Measurements from ENCODE around the gene TRRAP.
"Not testable (repeated sequence)": the region's sequence is repeated elsewhere in the genome, so short reads cannot be mapped to it uniquely, and the experiment has no call there.

TRRAP gene

DNA sequence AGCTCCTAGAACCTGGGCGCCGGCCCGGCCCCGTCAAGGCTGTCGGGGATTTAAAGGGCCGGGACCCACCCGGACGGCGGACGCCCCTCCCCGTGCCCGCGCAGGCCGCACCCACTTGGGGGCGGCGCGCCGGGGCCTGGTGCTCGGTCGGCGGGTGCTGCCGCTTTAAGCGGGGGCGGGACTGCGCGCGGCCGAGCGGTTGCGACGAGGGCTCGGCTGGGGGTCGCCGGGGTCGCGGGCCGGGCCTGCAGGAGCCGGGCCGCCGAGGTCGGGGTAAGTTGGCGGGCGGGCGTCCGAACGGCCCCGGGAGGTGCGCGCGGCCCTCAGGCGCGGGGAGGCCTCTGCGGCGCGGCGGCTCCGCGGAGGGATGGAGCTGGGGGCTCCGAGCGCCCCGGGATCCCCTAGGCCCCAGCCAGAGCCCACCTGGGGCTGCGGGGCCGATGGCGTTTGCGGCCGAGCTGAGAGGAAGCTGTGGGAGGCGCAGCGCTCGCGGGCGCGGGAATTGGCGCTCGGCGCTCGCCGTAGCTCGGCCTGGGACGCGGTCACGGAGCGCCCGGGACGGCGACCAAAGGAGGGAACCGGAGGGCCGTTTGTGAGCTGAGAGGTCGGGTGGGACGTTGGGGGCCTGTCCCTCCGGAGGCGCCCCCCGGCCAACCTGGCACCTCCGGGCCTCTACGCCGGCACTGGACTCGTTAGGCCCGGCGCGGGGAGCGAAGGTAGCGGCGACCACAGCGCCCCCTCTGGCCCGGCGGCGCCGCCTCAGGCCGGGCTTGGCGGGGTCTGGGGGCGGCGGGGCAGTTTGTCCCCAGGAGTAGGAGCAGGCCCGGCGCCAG lies at the start of gene TRRAP:
Gene TRRAP (plus strand): TSS at position 168 of the 833 bp plus-strand sequence. CDS start 2,619 bp downstream, outside the sequence.
- peak; percentile 72 for DNase-seq (ENCODE audit: low read depth)

DNA sequence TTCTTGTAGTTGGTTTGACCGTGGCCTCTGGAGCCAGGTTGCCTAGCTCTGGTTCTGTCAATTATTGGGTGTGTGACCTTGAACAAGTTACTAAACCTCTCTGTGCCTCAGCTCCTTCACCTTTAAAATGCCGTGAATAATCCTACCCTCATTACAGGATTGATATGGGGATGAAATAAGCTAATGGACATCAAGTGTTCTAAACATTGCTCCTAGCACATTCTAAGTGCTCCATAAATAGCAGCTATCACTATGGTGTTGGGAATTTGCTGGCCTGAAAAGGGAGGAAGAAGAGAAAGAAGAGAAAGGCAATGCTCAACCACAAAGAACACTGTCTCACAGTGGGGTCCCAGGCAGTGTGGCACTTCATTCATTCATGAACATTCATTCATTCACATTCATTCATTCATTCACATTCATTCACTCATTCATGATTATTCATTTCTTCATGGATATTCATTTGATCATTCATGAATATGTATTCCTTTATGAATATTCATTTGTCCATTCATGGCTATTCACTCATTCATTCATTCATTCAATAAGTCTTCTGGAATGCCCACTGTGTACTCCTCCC lies 47.3 kb upstream of the TRRAP start:
- DNase-seq (ENCODE audit: low read depth): no peak

GRCh38 chr7:98831641-98832221 lies 46.6 kb upstream of the TRRAP start:
- peak; percentile 32 for DNase-seq (ENCODE audit: low read depth)

GRCh38 chr7:98833022-98833421 lies 45.3 kb upstream of the TRRAP start:
- no peak for DNase-seq (ENCODE audit: low read depth)

DNA sequence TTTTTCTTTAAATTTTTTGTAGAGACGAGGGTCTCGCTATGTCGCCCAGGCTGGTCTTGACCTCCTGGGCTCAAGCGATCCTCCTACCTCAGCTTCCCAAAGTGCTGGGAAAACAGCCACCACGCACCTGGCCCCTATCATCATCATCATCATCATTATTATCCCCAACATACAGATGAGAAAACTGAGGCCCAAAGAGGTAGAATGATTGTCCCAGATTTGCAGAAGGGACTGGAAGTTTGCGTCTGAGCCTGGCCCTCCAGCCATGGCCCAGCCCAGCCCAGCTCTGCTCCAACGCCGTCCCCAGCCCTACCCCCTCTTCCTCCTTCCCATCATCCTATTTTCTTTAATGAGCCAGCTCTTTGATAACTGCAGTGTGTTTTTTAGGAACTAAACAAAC lies 43.4 kb upstream of the TRRAP start:
- no peak for DNase-seq (ENCODE audit: low read depth)

GRCh38 chr7:98836811-98837629 lies 41.3 kb upstream of the TRRAP start:
- DNase-seq (ENCODE audit: low read depth): peak; percentile 14

- no peak for DNase-seq (ENCODE audit: low read depth)
These were observed 40.7 kb upstream of the TRRAP start for GRCh38 chr7:98837630-98837972.

- no peak for DNase-seq (ENCODE audit: low read depth)
These were observed 38.2 kb upstream of the TRRAP start for GRCh38 chr7:98840096-98840495.

GRCh38 chr7:98840722-98841121 lies 37.6 kb upstream of the TRRAP start:
- peak; percentile 57 for DNase-seq (ENCODE audit: low read depth)

GRCh38 chr7:98841179-98841997 lies 36.9 kb upstream of the TRRAP start:
- peak; percentile 80 for DNase-seq (ENCODE audit: low read depth)

- not testable (repeated sequence) for DNase-seq (ENCODE audit: low read depth)
These were observed 35.8 kb upstream of the TRRAP start for GRCh38 chr7:98842552-98842951.

GRCh38 chr7:98848918-98849317 lies 29.4 kb upstream of the TRRAP start:
- no peak for DNase-seq (ENCODE audit: low read depth)

- peak; percentile 77 for DNase-seq (ENCODE audit: low read depth)
These were observed 25.5 kb upstream of the TRRAP start for GRCh38 chr7:98852826-98853225.

GRCh38 chr7:98855610-98856422 lies 22.5 kb upstream of the TRRAP start:
- no peak for DNase-seq (ENCODE audit: low read depth)

GRCh38 chr7:98860071-98860470 lies 18.3 kb upstream of the TRRAP start:
- no peak for DNase-seq (ENCODE audit: low read depth)

GRCh38 chr7:98862203-98862602 lies 16.1 kb upstream of the TRRAP start:
- DNase-seq (ENCODE audit: low read depth): no peak

DNA sequence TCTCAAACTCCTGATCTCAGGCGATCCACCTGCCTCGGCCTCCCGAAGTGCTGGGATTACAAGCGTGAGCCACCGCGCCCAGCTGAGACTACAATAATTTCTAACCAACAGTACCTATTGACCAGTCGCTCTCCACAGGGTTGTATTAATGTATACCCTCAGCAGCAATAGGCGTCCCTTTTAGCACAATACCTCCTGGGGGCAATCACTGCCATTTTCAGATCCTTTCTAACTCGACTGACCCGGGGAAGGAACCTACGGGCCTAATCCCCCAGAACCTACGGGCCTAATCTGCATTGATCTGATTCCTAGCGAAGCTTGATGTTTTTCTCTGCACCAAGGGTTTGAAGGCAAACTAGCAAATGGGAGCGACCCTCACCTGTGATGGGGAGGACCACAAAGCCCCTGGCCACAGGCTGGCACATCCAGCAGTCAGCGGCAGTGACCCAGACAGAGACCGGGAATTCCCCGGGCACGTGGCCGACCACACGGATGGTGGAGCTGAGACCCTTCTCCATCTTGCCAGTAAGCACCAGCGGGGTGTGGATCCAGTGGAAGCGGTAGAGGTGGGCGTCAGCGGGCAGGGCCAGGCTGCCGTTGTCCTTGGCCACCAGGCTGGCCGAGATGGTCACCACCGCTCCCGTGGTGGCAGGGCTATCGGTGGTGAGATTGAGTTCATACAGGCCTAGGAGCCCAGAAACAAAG lies 15.5 kb upstream of the TRRAP start:
- DNase-seq (ENCODE audit: low read depth): no peak

- DNase-seq (ENCODE audit: low read depth): no peak
These were observed 14.7 kb upstream of the TRRAP start for GRCh38 chr7:98863601-98864000.

DNA sequence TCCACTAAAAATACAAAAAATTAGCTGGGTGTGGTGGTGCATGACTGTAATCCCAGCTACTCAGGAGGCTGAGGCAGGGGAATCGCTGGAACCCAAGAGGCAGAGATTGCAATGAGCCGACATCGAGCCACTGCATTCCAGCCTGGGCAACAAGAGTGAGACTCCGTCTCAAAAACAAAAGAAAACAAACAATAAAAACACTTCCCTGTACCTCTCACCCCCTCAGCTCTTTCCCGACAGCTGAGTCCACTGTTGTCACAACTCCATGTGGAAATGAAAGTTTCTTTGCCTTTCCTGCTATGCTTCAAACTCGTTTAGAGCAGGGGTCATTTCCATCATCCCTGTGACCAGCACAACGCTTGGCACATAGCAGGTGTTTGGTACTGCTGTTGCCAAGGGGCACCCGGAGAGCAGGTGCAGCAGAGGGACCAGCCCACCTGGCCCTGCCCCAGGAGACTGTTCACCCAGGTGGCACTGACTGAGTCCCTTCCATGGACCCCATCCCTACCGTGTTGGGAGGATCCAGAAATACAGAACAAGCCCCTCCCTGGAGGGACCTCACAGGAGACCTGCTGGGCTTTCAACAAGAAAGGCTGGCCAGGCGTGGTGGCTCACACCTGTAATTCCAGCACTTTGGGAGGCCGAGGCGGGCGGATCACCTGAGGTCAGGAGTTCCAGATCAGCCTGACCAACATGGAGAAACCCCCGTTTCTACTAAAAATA lies 13.4 kb upstream of the TRRAP start:
- DNase-seq (ENCODE audit: low read depth): peak; percentile 25
